Measurements from ENCODE around the gene ITGB6. TPM values are rescaled to one million over a fixed set of nuclear protein-coding genes. Genes with fewer than 3 reads are reported as not detected.
A peak's percentile ranks its signal among the peaks of the same experiment; 100 is the strongest.

The ITGB6 gene
- total and polyA plus RNA-seq, 7 donors, result 2.1 to 24.3 (median 4.8) TPM

GRCh38 chr2:160063879-160064612 is 136.0 kb downstream of the ITGB6 start:
- ATAC-seq, result peak in 2 of 4 donors; percentile 29 to 41
- H3K27ac ChIP-seq, result no peak overlapping the region

GRCh38 chr2:160063271-160063670 is 136.8 kb downstream of the ITGB6 start:
- H3K27ac ChIP-seq, result no peak overlapping the region

More at GRCh38 chr2:160063879-160064612, 136.0 kb downstream of the ITGB6 start:
- H3K4me3 ChIP-seq, result no peak overlapping the region
- peaks cover 0 to 1% (median 0%) of the 10 kb centered on the region in 3 donors for H3K27me3 ChIP-seq (ENCODE audit: insufficient read depth in 3 of 3, low read length in 2 of 3)
- 39 to 72% (median 49%) methylated on average over 4 of the region's 4 CpGs for WGBS, 3 donors
- H3K9me3 ChIP-seq, result no peaks in the 10 kb centered on the region
- no peak for TF ChIP-seq CTCF (IDR thresholded peaks at IDR 0.05)
- no peaks in the 10 kb centered on the region for H3K36me3 ChIP-seq (ENCODE audit: insufficient read depth in 1 of 2, low read depth in 1 of 2)
- DNase-seq, result no peak
- H3K4me1 ChIP-seq, result no peaks in the 10 kb centered on the region
- intact Hi-C loops (cut with DNase I), result no loop called here

GRCh38 chr2:160062292-160063005 is 137.6 kb downstream of the ITGB6 start, which contains the start of gene PLA2R1:
PLA2R1 (minus strand) TSS chr2:160062615; CDS start chr2:160062403, 212 bp downstream.
- H3K36me3 ChIP-seq (ENCODE audit: insufficient read depth in 1 of 2, low read depth in 1 of 2), result no peaks in the 10 kb centered on the region
- H3K27me3 ChIP-seq (ENCODE audit: insufficient read depth in 3 of 3, low read length in 2 of 3), result peaks cover 0 to 1% (median 0%) of the 10 kb centered on the region in 3 donors
- H3K27ac ChIP-seq, result no peak within 1 kb of the TSS
- DNase-seq (peak; percentile 56 to 75), ATAC-seq (peak; percentile 51 to 80 (median 66))
- peak within 1 kb of the TSS; percentile 72 for H3K4me3 ChIP-seq
- H3K4me1 ChIP-seq, result no peaks in the 10 kb centered on the region
- H3K9me3 ChIP-seq, result no peaks in the 10 kb centered on the region
- intact Hi-C loops (cut with DNase I), result no loop called here
- TF ChIP-seq CTCF (IDR thresholded peaks at IDR 0.05), result no peak
- WGBS, 3 donors, result 2 to 4% (median 3%) methylated on average over 38 to 52 of the region's 52 CpGs

More at GRCh38 chr2:160063271-160063670, 136.8 kb downstream of the ITGB6 start:
- 46 to 59% (median 46%) methylated on average over 5 of the region's 5 CpGs for WGBS, 3 donors
- Histone ChIP-seq H3K4me1 (no peaks in the 10 kb centered on the region), H3K27me3 (ENCODE audit: insufficient read depth in 3 of 3, low read length in 2 of 3) (peaks cover 0 to 1% (median 0%) of the 10 kb centered on the region in 3 donors), H3K4me3 (peak overlapping the region; percentile 72), H3K36me3 (ENCODE audit: insufficient read depth in 1 of 2, low read depth in 1 of 2) (no peaks in the 10 kb centered on the region), H3K9me3 (no peaks in the 10 kb centered on the region)
- no peak for DNase-seq
- intact Hi-C loops (cut with DNase I), result no loop called here
- ATAC-seq, result peak in 1 of 4 donors; percentile 17
- TF ChIP-seq CTCF (IDR thresholded peaks at IDR 0.05), result no peak

GRCh38 chr2:160061944-160062291 is 138.2 kb downstream of the ITGB6 start:
- H3K9me3 ChIP-seq, result no peaks in the 10 kb centered on the region
- peaks cover 0 to 1% (median 0%) of the 10 kb centered on the region in 3 donors for H3K27me3 ChIP-seq (ENCODE audit: insufficient read depth in 3 of 3, low read length in 2 of 3)
- H3K4me3 ChIP-seq, result peak overlapping the region; percentile 72
- H3K36me3 ChIP-seq (ENCODE audit: insufficient read depth in 1 of 2, low read depth in 1 of 2), result no peaks in the 10 kb centered on the region
- no peak for TF ChIP-seq CTCF (IDR thresholded peaks at IDR 0.05)
- H3K27ac ChIP-seq, result no peak overlapping the region
- H3K4me1 ChIP-seq, result no peaks in the 10 kb centered on the region
- 4 to 5% (median 5%) methylated on average over 19 to 27 of the region's 27 CpGs for WGBS, 3 donors
- DNase-seq, result peak in 1 of 2 donors; percentile 48
- ATAC-seq, result peak; percentile 10 to 31 (median 25)
- intact Hi-C loops (cut with DNase I), result no loop called here

Measured in psoas muscle (tissue), 8 donors.